Dedifferentiated amniotic fluid mesenchymal stem cell (primary cell): ENCODE data around the gene CRHR1.
A peak's percentile ranks its signal among the peaks of the same experiment; 100 is the strongest.

Source experiments
- DNase-seq: peaks from one replicate; pipeline ENCODE4 v3.0.0-alpha.2; 2016; ENCODE audit errors: extremely low spot score

CRHR1 gene

DNA sequence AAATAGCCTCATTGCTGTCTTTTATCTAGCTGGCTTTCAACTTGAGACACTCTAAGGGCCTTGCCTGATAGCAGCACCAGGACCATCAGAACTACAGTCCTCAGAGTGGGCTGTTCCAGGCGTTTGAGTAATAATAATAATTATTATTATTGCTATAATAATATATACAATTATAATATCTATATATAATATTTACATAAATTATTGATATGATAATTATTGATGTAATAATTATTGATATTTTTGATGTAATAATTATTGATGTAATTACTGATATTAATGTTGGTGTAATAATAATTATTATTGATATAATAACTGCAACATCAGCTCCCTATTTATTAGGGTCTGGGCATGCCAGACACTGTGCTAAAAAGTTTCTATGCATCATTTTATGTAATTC lies 25.6 kb upstream of the CRHR1 start:
- no peak for DNase-seq

- DNase-seq: no peak
Measured at GRCh38 chr17:45759761-45760160, 24.4 kb upstream of the CRHR1 start.

DNA sequence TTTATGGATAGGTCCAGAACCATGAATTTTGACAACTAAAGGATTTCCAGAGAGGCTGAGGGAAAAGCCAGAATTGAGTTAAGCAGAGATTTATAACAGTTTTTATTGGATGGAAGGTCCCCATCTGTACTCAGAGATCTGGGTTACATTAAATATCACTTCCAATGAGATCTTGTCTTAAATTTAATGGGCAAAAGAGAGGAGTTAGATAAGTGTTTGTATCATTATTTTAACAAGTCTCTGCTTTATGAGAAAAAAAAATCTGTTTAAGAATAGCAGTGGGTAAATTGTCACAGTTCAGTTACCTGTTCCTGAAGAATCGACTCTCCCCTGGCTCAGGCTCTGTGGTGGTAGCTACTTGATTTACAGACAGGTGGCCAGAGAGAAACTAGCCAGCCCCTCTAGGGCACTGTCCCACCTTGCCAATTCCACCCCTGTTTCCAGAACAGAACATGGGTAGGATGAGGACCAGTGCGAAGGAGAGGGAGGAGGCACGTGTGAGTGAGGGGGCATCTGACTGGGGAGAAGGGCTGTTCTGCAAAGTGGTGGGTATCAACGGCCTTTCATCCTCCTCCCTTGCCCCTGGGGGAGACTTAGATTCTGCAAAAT lies 22.1 kb upstream of the CRHR1 start:
- DNase-seq: no peak

GRCh38 chr17:45763182-45763581 lies 20.9 kb upstream of the CRHR1 start:
- DNase-seq: no peak

- DNase-seq: no peak
Measured at GRCh38 chr17:45764479-45764878, 19.6 kb upstream of the CRHR1 start.

GRCh38 chr17:45768000-45768399 lies 16.1 kb upstream of the CRHR1 start:
- DNase-seq: no peak

DNA sequence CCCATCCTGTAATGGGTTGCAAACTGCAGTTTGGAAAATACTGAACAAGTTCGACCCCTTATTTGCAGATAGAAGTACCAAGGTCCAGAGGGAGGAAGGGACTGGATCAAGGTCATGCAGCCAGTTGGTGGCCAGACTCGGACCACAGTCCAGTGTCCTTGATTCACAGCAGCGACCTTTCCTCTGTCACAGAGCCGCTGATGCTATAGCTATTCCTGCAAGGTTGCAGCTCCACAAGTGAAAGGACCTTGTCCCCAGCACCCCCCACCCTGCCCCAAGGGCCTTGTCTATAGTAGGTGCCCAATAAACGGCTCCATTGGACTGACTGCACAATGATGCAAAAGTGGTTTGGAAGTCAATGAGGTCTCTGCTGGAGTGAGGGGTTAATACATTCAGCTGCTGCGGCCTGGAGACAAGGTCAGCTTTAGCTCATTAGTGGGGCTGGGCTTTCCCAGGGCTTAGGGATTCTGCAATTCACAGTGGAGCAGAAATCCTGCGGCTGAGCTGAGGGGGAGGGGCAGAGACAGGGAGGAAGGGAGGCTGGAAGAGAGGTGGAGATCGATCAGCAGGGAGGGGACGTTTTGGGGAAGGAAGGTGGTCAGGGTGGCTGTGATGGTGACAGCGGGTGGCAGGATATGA lies 13.4 kb upstream of the CRHR1 start:
- DNase-seq: no peak

DNA sequence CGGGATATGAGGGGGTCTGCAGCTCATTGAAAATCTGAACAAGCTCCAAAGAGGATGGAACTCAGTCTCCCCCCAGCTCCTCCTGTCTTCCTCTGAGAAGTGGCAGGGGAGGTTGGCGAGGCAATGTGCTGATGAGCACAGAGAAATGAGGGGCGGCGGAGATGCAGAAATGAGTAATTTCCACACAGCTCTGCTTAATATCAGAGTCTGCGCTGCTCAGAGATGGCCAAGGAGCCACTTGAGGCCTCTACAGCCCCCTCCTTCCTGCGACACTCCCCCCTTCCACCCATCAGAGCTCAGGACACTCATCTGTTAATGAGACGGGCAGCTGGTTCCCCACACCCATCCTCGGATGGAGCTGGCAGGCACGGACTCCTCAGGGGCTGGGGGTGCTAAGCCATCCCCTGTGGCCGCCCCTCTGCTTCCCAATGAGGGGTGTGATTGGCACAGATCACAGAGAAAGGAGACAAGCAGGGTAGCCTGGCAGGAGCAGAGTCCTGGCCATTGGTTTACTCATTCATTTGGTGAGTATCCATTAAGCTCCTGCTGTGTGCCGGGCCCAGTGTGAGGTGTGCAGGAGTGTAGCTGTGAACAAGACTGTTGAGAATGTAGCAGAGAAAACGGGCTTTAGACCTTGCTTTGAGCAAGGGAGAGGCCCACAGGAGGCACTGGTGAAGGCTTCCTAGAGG lies 12.7 kb upstream of the CRHR1 start:
- no peak for DNase-seq

- DNase-seq: no peak
Measured at GRCh38 chr17:45775148-45775547, 9.0 kb upstream of the CRHR1 start.

DNA sequence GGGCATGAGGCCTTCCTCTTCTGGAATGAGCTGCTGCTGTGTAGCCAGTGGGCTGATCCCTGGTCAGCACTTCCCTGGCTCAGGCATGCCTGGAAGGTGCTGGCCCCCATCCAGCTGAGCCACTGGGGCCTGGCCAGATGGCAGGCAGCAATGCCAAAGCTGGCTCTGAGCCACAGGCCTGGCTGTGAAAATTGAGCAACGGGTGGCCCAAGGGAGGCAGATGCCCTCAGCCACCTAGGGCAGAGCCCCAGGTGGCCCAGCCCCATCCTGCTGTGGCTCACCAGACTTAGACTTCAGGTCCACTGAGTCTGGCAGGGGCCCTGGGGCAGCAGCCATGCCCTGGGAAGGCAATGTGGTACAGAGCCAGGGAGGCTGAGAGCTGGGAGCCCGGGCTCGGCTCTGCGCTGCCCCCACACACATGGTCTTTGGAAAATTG lies 8.5 kb upstream of the CRHR1 start:
- no peak for DNase-seq

DNA sequence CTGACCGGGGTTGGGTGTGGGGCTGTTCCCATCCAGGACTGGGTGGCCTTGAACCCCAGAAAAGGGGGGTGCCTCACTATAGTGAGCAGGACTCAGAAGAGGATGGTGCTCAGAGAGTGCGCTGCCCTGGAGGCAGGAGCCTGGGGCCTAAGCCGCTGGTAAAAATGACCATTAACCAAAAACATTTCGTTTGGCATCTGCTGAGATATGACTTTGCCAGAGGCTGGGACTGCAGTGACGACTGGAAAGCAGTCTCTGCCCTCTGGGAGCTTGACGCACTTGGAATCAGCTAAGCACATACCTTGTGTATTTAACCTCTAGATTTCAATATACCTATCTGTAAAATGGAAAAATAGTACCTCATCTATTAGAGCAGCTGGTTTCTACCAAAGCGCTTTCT lies 7.2 kb upstream of the CRHR1 start:
- DNase-seq: no peak

DNA sequence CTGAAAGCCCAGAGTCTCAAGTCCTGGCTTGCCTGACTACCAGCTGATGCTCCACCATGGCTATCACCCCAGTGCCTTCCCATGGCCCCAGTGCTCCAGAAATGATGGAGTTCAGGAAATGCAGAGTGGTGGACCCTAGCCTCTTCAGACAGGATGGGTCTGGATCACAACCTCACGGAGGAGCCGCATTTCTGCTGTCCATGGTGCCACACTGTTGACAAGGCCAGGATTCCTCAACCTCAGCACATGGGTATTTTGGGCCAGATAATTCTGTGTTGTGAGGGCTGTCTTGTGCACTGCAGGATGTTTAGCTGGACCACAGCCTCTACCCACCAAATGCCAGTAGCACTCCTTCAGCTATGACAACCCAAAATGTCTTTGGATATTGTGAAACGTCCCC lies 6.7 kb upstream of the CRHR1 start:
- DNase-seq: no peak

DNA sequence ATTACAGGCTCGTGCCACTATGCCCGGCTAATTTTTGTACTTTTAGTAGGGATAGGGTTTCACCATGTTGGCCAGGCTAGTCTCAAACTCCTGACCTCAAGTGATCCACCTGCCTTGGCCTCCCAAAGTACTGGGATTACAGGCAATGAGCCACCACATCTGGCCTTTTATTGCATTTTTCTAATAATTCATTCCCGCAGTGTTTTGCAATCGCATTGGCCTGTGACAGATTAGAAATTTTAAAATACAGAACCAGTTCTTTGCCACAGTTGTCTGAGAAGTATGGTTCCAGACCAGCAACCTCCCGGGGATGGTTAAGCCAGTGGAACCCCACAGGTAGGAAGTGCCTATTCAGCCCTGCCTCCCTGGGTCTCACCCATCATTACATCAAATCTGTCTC lies 3.2 kb upstream of the CRHR1 start:
- no peak for DNase-seq

DNA sequence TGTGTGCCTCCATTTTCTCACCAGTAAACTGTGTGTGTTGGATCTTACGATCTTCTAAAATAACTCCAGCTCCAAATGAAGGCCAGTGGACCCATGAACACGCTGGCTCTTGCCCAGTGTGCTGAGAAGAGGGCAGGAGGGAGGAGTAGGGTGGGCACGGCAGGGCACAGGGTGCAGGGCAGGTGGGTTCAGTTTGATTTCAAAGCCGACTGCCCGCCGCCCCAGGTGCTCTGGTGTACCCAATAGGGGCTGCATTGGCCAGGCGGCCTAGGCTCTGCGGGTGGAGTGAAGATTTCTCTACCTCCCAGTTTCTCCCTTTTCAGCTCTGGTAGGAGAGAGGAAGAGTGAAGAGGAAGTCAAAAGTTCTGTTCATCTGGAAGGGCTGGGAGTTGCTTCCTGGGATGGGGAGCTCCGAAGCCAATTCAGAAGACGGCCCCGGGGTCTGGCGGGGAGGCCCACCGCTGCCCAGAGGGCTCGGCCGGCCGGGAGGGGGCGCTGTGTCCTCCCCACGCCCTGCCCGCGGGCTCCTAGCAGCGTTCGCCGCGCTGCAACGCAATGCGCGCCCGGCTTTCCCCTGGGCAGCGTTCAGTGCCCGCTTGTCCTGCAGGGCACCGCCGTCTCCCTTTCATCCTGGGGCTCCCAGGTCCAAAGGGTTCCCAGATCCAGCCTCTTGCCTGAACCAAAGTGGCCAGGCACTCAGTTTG lies 1.1 kb upstream of the CRHR1 start:
- DNase-seq: no peak

GRCh38 chr17:45783593-45784292 lies 377 bp upstream of the CRHR1 start:
- DNase-seq: no peak

DNA sequence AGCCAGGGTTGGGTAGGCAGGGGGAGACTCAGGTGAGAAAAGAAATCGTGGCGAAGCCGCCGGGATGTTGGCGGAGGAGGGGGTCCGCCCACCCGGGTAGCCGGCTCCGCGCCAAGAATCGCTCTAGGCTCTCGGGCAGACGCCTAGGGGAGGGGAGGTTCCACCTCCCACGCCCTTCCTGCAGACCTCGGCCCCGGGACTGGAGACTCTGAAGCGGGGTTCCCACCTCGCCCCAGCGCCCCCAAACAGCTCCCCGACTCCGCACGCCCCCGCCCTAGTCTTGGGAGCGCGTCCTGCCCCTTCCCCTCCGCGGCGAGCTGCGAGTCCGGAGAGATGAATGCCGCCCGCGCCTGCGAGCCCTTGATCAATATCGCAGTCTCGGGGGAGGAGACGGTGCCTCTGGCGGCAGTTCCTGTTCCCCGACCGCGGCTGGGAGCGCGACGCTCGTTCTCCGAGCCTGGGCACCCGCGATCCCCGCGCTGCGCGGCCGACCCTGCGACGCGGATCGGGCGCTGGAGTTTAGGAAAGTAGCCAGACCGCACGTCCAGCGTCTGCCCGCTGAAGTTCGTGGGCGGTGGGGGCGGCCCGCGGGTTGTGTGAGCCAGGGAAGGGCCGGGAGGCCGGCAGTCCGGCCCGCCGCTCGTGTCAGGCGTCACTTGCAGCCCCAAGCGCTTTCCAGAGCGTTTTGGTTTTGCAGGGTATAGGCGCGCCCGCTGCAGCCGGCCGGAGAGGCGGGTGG lies 790 bp downstream of the CRHR1 start:
- peak; percentile 15 for DNase-seq

GRCh38 chr17:45785480-45786193 lies 1.5 kb downstream of the CRHR1 start:
- DNase-seq: no peak

DNA sequence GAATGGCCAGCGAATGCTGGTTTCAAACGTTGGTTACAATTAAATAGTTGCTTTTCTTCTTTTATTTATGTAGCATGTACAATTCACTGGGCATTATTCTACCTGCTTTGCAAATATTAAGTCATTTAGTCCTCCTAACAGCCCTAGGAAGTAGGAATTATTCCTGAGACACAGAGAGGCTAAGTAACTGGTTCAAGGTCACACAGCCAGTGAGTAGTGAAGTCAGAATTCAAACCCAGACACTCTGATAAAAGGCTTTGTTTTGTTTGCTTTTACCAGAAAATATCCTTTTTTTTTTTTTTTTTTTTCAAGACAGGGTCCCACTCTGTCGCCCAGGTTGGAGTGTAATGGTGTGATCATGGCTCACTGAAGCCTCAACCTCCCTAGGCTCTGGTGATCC lies 2.2 kb downstream of the CRHR1 start:
- no peak for DNase-seq

DNA sequence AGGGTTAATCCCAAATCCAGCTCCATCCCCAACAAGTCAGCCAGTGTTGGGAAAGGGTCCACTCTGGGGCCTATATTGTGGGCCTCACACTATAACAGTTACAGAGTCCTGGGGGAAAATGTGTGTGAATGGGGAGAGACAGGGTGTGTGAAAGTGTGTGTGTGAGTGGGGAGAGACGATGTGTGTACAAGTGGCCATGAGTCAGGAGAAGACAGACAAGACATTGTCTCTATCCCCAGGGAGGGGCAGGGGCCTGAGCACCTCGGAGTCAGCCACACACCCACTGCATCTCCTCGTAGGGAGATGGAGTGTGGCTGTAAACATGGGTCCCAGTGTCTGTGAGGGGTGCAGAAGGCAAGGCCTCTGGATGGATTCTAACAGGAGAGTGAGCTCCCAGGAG lies 2.9 kb downstream of the CRHR1 start:
- DNase-seq: no peak

- DNase-seq: no peak
Measured at GRCh38 chr17:45787656-45788055, 3.5 kb downstream of the CRHR1 start.

- DNase-seq: no peak
Measured at GRCh38 chr17:45788057-45788456, 3.9 kb downstream of the CRHR1 start.
